HG02981 (cell line): Measurements from ENCODE around the gene GRPEL1.

ENCODE experiments used
- ATAC-seq: cut with Tn5 transposase; IDR thresholded peaks from one replicate; pipeline ENCODE4 v1.9.1; 2021; ENCODE audit warnings: mild to moderate bottlenecking, moderate library complexity; ENCODE audit not compliant: unreplicated experiment

The GRPEL1 gene

GRCh38 chr4:7046971-7047370 lies 20.9 kb downstream of the GRPEL1 start:
- ATAC-seq = no peak

DNA sequence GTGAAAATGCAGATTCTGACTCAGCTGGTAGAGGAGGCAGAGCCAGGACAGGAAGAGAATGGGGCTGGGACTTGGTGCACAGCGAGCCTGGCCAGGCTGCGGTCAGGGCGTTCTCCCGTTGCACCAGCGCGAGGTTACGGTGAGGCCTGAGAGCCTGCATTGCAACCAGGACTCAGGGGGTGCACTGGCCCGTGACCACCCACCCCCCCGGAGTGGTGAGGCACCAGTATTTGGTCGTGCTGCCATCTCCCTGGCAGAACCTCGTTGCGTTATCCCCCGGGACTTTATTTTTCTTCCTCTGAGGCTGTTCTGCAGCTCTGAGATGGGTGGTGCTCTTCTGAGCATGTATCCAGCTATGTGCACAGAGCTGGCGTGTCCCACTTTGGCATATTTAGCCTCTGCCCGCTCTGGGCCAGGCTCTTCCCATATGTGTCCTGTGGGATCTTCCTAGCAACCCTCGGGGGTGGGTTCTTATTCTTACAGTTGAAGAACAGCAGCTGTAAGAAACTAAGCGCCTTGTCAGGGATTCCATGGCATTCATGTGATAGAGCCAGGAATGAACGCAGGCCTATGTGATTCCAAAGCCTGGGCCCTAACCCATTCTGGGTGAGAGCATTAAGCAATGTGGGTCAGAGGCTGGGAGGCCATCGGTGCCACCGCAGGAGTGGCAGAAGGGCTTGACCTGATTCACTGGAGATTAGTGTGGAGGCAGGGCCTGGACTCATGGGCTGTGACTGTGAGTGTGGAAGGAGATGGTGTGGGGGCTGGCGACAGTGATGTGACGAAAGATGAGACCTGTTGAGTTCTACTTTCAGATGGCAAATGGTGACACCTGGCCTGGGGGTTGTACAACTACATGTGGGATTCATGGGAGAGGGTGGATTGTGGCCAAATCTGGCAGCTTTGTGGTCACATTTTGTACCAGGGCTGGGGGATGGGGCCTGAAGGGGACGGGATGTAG lies 21.6 kb downstream of the GRPEL1 start:
- no peak for ATAC-seq

DNA sequence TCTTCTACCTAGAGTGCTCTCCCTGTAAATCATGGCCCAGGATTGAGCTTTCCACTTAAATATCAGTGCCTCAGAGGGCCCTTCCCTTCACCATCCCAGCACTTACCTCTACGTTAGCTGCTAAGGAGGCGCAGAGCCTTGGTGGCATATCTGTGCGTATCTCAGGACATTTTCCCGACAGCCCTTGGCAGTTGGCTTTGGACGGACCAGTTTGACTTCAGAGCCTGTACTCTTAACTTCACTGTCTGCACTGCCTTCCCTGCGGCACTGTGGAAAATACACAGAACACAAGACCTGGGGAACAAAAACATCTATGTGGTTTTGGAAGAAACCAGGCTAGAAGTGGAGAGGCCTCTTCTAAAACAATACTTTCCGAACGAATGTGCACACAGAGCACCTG lies 22.3 kb downstream of the GRPEL1 start:
- no peak for ATAC-seq

DNA sequence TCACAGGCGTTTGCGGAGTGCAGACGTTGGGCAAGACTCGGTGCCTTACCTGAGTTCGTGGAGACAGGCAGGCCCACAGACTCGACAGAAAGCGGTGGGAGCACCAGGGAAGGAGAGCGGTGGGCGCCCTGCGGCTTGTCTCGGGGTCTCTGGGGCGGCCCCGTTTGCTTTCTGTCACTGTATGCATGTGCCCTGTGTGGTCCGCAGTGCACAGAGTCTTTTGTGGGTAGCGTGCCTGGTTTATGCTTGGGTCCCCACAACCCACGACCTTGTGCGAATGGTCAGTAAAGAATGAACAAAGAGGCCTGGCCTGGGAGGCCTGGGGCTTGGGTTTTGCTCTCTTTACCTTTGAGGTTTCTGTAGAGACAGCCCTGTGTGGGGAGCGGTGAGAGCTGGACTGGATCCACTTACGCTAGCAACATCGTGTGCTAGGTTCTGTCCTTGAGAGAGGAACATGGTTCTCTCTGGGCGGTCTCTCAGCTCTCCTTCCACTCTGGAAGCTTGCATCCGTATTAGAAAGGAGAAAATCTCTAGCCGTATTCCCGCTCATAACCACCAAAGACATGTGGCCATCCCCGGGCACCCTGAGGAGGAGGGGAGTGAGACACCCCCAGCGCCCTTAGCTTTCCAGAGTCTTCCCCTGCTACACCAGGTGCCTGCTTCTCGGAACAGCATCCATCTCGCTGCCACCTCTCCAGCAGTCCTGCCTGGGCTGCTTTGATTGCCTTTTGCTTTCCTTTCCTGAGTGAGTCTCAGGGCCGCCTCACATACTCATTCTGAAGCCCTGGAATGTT lies 23.5 kb downstream of the GRPEL1 start:
- ATAC-seq = no peak

- peak; percentile 28 for ATAC-seq
These were observed 24.4 kb downstream of the GRPEL1 start, which contains the start of gene TADA2B for GRCh38 chr4:7043284-7044136. Gene TADA2B, plus strand, starts transcription at chr4:7043372. Its CDS starts 208 bp downstream, at chr4:7043580.

DNA sequence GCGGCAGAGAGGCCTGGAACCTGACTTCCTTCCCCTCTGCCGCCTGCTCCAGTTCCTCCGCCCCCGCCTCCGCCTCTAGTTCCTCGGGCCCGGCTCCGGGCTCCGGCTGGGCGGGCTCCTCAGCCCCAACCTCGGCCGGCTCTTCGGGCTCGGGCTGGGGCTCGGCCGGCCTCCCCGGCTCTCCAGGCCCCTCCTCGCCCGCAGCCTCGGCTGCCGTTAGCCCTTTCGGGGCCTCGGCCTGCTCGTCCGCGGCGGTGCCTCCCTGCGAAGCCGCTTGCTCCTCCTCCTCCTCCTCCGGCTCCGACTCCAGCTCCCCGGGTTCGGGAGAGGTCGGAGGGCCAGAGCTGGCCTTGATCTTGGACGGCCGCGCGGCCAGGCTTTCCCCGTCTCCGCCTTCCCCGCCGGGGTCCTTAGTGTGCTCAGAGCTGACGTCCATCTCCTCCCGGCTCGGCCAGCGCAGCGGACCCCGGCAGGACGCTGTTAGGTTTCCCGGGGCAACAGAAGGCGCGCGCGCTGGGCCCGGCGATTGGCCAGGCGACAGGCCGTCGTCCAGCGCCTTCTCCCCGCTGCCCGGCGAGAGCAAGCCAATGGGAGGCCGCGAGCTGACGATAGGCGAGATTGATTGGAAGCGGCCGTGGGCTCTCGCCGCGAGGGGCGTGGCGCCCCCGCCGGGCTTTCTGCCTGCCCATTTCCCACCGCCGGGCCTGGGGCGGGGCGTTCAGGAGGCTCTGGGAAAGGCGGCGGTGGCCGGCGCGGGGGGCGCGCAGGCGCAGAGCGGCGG lies 25.2 kb downstream of the GRPEL1 start:
- peak; percentile 78 for ATAC-seq

GRCh38 chr4:7041801-7042502 lies 25.9 kb downstream of the GRPEL1 start:
- no peak for ATAC-seq

DNA sequence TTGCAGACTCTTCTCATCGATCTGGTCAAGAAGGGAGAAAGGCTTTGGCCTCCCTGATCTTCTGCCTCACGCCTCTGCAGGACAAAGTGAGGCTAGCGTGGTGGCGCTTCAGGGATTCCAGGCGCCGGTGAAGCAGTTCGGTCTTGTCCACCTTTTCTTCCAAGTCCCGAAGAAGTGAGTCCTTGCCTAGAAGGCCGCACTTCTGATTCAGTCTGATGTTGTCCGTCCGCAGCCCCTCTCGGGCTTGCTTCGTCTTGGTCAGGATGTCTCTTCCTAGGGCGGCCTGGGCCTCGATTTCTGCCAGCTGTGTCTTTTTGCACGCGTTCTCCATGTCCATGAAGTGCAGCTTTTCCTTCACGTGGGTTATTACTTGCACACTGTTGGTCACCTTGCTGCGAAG lies 26.6 kb downstream of the GRPEL1 start:
- ATAC-seq = no peak

DNA sequence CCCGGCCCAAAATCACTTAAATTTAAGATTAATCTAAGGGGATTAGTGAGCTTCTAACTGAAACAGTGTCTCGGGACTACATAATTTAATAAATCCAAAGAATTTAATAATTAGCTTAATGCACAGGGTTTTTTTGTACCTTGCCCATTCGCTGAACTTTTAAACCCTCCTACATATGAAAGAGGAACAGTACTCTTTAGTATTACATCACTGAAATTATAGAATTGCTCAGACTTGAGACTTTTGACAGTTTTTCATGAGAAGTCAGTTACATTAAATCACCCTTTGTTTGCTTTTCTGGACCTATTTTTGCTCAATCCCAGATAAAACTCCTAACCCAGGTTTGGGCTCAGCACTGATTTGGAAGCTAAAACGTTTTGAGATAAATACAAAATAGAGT lies 27.1 kb downstream of the GRPEL1 start:
- no peak for ATAC-seq

- no peak for ATAC-seq
These were observed 30.4 kb downstream of the GRPEL1 start for GRCh38 chr4:7037425-7037824.

DNA sequence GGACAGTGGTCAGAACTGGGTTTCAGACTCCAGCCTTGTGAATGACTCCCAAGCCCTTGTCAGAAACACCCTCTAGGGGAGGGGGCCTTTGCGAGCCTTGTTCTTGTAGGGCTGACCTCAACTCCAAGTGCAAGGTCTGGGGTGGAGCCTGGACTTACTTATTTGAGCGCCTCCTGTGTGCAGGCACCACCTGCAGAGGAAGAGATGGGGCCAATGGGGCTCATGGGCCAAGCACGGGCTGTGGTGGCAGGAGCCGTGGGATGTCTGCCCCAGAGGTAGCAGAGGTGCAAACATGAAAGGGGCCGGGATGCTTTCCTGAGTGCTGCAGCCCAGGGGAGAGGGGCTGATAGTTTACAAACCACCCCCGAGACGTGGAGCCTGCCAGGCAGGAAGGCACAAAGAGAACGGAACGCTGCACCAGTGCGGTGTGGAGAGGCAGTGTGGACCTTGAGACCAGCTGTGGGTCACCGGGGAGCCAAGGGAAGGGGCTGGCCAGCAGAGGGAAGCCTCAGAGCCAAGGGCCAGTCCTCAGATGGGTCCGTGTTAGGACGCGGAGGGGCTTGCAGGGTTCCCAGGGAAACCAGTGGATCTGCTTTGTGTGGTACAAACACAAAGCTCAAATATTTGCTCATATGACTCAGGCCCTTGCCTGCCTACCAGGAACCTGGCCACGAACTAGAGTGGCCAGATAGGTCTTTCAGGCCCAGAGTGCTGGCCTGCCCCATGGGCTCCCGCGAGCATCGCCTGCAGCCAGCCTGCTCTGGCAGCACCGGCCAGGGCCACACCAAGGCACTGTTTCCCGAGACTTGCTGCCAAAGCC lies 33.4 kb downstream of the GRPEL1 start:
- ATAC-seq = no peak

DNA sequence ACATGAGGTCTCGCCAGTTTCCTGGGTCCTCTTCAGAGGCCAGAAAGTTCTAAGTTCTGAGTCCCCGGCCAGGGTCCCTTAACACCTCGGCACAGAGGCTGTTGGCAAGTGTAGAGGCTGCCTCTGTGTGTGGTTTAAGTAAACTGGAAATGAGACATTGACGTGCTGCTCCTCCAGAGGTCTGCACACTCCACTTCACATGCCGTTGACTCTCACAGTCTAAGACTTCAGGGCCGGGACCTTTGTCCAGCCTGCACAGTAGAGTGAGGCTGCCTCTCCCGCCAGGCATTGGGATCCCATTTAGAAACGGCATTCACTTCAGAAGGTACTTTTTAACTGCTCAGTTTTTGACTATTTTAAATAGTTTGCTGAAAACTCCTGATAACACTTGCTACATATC lies 35.3 kb downstream of the GRPEL1 start:
- no peak for ATAC-seq

DNA sequence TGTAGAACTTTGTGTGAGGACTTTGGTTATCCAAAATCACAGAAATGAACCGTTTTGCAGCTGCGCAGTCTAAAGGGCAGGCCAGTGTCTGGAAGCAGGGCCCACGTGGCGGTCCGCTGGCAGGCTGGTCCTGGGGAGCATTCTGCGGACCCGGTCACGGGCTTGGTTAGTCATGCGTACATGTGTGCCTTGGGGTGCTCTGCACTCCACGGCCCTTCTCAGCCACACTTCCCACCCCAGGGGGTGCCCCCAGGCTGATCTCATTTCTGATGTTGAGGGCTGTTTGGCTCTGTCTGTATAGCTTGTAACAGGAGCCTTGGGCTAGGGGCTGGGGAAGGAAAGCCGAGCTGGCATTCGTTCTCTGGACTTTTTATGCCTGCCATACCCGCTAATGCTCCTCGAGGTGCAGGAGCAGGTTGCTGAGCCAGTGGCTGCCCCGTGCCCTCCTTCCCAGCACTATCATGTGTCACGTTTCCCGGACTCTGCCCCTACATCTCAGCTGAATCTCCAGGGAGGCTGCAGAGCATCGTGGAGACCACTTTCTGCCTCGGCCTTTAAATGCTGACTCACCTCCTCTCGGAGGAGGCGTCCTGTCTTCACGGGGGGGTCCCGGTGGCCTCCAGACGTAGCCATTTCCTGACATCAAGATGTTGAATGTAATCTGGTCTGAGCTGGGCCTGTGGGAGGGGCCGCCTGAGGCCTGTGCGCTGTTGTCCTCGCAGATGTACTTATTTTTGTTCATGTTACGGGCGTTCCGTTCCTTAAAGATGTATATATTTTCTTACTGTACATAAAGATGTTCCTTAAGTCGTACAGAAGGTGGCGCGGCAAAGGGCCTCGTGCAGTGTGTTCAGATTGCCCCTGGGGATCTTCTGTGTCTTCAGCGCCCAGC lies 36.1 kb downstream of the GRPEL1 start:
- no peak for ATAC-seq

DNA sequence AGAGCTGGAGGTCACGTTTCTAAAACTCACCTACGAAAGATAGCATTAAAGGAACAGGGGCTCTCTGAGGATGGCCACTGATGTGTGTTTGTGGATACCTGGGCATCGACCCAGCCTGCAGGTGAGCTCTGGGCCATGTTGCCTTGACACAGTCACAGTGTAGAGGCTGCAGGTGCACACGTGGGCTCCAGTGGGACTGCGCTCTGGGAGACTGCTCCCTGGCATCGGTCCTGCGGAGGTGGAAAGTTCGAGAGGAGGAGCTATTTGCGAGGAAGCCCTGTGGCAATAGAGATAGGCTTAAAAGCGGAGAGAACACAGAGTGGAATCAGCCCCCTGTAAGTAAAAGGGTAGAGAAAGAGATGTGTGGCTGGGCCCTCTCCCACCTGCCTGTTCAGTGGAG lies 37.0 kb downstream of the GRPEL1 start:
- ATAC-seq = no peak

- ATAC-seq = no peak
These were observed 37.9 kb downstream of the GRPEL1 start for GRCh38 chr4:7029921-7030320.

DNA sequence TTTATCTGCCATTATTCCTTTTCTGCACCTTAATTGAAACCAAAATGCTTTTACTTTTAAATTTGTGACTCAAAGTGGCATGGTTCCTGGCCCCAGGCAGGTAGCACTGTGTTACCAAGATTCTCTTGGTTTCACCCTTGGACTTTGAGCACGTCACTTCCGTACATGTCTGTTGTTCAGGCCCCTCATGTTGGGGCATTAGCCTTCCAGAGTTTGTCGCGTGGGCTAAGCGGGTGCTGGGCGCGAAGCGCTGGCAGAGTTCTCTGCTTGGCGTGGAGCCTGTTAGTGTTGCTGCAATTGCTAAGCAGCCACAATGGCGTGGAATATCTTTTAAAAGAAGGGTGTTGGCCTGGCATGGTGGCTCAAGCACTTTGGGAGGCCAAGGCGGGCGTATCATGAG lies 38.7 kb downstream of the GRPEL1 start:
- ATAC-seq = no peak

- ATAC-seq = no peak
These were observed 40.0 kb downstream of the GRPEL1 start for GRCh38 chr4:7027913-7028312.

DNA sequence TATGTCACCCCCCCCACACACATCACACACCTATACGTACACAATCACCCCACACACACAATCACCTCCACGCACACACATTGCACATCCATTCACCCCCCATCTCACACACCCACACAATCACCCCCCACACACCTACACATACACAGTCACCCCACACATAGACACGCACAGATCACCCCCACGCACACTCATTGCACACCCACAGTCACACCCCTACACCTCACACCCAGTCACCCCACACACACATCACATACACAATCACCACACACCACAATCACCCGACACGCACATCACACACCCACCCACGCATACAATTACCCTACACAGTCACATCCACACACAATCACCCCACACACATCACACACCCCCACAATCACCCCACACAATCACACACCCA lies 40.6 kb downstream of the GRPEL1 start:
- ATAC-seq = no peak
